ENCODE measurements around the gene PDZD4. TPM values are rescaled to one million over a fixed set of nuclear protein-coding genes. Genes with fewer than 3 reads are reported as not detected.
"Not testable (repeated sequence)": the region's sequence is repeated elsewhere in the genome, so short reads cannot be mapped to it uniquely, and the experiment has no call there.

Gene PDZD4
- total and polyA plus RNA-seq, 2 experiments from 2014 or later = not detected

GRCh38 chrX:153821066-153821465, 9.3 kb downstream of the PDZD4 start:
- Histone ChIP-seq H3K79me2 (ENCODE audit: insufficient read depth) (no peaks in the 10 kb centered on the region), H3K4me2 (ENCODE audit: unreplicated experiment) (no peak overlapping the region), H2AFZ (no peak overlapping the region), H3K4me3 (no peak overlapping the region), H3K9ac (no peak overlapping the region), H4K20me1 (ENCODE audit: insufficient read depth) (no peaks in the 10 kb centered on the region), H3K36me3 (ENCODE audit: low read depth) (no peaks in the 10 kb centered on the region), H3F3A (ENCODE audit: insufficient read depth) (no peaks in the 10 kb centered on the region), H3K27me3 (replicated peaks; ENCODE audit: insufficient read depth) (no peaks in the 10 kb centered on the region), H3K9me3 (ENCODE audit: low read depth) (no peaks in the 10 kb centered on the region), H3K9me2 (ENCODE audit: insufficient read depth) (no peaks in the 10 kb centered on the region), H3K27ac (no peak overlapping the region), H3K4me1 (ENCODE audit: insufficient read depth) (no peaks in the 10 kb centered on the region)
- no peak for DNase-seq
- 77 to 91% methylated on average over 3 to 8 of the region's 9 CpGs for WGBS, 2 experiments (ENCODE audit: low coverage in 1 of 2, low lambda C conversion rate in 2 of 2, missing lambda C conversion rate in 2 of 2)
- no peak for TF ChIP-seq EZH2phosphoT487 (IDR thresholded peaks at IDR 0.05; ENCODE audit: insufficient read depth, low read depth)
- no peak for TF ChIP-seq EZH2 (IDR thresholded peaks at IDR 0.05; ENCODE audit: insufficient read depth, poor library complexity, severe bottlenecking)
- in situ Hi-C loops (cut with MboI) = no loop called here

DNA sequence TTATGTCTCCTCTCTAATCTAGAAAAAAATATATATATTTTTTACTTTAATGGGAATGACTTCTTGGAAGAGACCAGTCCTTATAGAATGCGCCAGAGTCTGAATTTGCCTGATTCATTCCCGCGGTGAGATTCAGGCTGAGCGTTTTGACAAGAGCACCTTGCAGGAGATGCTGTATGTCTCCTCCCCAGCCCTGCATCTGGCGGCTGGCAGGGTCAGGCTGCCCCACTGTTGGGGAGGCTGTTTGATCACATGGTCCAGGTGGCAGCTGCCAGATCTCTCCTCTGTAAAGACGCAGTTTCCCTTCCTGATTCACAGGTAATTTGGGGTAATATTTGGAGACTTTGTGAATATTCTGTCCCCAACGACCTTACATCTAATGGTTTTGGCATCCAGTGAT, 9.7 kb downstream of the PDZD4 start:
- Histone ChIP-seq H3K9me2 (ENCODE audit: insufficient read depth) (no peaks in the 10 kb centered on the region), H3K27me3 (replicated peaks; ENCODE audit: insufficient read depth) (no peaks in the 10 kb centered on the region), H3K4me3 (no peak overlapping the region), H3F3A (ENCODE audit: insufficient read depth) (no peaks in the 10 kb centered on the region), H3K4me1 (ENCODE audit: insufficient read depth) (no peaks in the 10 kb centered on the region), H3K9me3 (ENCODE audit: low read depth) (no peaks in the 10 kb centered on the region), H4K20me1 (ENCODE audit: insufficient read depth) (no peaks in the 10 kb centered on the region), H3K36me3 (ENCODE audit: low read depth) (no peaks in the 10 kb centered on the region), H3K27ac (no peak overlapping the region), H2AFZ (no peak overlapping the region), H3K9ac (no peak overlapping the region), H3K79me2 (ENCODE audit: insufficient read depth) (no peaks in the 10 kb centered on the region), H3K4me2 (ENCODE audit: unreplicated experiment) (no peak overlapping the region)
- 58 to 74% methylated on average over 5 to 7 of the region's 7 CpGs for WGBS, 2 experiments (ENCODE audit: low coverage in 1 of 2, low lambda C conversion rate in 2 of 2, missing lambda C conversion rate in 2 of 2)
- TF ChIP-seq EZH2phosphoT487 (IDR thresholded peaks at IDR 0.05; ENCODE audit: insufficient read depth, low read depth) (no peak), EZH2 (IDR thresholded peaks at IDR 0.05; ENCODE audit: insufficient read depth, poor library complexity, severe bottlenecking) (no peak)
- no peak for DNase-seq
- in situ Hi-C loops (cut with MboI) = no loop called here

DNA sequence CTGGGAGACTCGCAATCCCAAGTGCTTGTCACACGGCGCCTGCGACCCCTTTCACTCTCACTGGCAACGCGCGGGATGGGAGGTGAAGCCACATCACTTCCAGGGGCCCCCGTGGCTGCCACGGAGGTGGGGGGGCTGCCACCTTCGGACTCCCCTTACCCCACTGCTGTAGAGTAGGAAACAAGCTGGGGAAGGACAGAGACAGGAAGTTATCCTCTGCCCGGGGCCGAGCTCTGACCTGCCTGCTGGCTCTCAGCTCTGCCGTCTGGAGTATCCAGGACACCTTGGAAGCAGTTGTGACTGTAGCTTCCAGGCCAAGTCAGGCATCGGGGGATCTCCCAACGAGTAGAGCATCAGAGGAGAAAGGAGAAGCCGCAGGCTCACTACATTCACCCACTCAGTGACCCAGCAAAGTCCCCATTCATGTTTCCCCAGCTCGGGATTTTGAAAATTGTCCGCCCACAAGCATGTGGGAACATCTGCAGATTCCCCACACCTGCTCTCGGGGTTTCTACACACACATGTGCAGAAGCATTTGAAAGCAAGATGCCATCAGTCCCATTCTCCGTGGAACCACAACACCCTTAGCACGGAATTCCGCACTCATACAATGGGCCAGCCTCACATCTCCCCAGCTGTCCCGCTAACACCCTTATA, 10.8 kb downstream of the PDZD4 start:
- H3F3A ChIP-seq (ENCODE audit: insufficient read depth) = no peaks in the 10 kb centered on the region
- H2AFZ ChIP-seq = peak overlapping the region; percentile 51
- H3K9ac ChIP-seq = 0 out of 2 replicates have a peak overlapping the region, but pooled peaks have one; percentile 21
- H3K9me3 ChIP-seq (ENCODE audit: low read depth) = no peaks in the 10 kb centered on the region
- H3K36me3 ChIP-seq (ENCODE audit: low read depth) = no peaks in the 10 kb centered on the region
- no peak overlapping the region for H3K27ac ChIP-seq
- peak overlapping the region; percentile 48 for H3K4me2 ChIP-seq (ENCODE audit: unreplicated experiment)
- 27 to 32% methylated on average over 21 to 22 of the region's 23 CpGs for WGBS, 2 experiments (ENCODE audit: low coverage in 1 of 2, low lambda C conversion rate in 2 of 2, missing lambda C conversion rate in 2 of 2)
- no peaks in the 10 kb centered on the region for H3K9me2 ChIP-seq (ENCODE audit: insufficient read depth)
- TF ChIP-seq EZH2 (IDR thresholded peaks at IDR 0.05; ENCODE audit: insufficient read depth, poor library complexity, severe bottlenecking) = no peak
- TF ChIP-seq EZH2phosphoT487 (IDR thresholded peaks at IDR 0.05; ENCODE audit: insufficient read depth, low read depth) = no peak
- peak overlapping the region; percentile 57 for H3K4me3 ChIP-seq
- no peaks in the 10 kb centered on the region for H3K79me2 ChIP-seq (ENCODE audit: insufficient read depth)
- no peak for DNase-seq
- no peaks in the 10 kb centered on the region for H3K4me1 ChIP-seq (ENCODE audit: insufficient read depth)
- in situ Hi-C loops (cut with MboI) = no loop called here
- no peaks in the 10 kb centered on the region for H3K27me3 ChIP-seq (replicated peaks; ENCODE audit: insufficient read depth)
- H4K20me1 ChIP-seq (ENCODE audit: insufficient read depth) = no peaks in the 10 kb centered on the region

- Histone ChIP-seq H4K20me1 (ENCODE audit: insufficient read depth) (no peaks in the 10 kb centered on the region), H3K27ac (no peak overlapping the region), H3K9me2 (ENCODE audit: insufficient read depth) (no peaks in the 10 kb centered on the region), H3K36me3 (ENCODE audit: low read depth) (no peaks in the 10 kb centered on the region), H3K27me3 (replicated peaks; ENCODE audit: insufficient read depth) (no peaks in the 10 kb centered on the region), H3K4me3 (peak overlapping the region; percentile 57), H3K9me3 (ENCODE audit: low read depth) (no peaks in the 10 kb centered on the region), H3K4me2 (ENCODE audit: unreplicated experiment) (peak overlapping the region; percentile 48), H3K79me2 (ENCODE audit: insufficient read depth) (no peaks in the 10 kb centered on the region), H3F3A (ENCODE audit: insufficient read depth) (no peaks in the 10 kb centered on the region), H3K9ac (0 out of 2 replicates have a peak overlapping the region, but pooled peaks have one; percentile 21), H2AFZ (peak overlapping the region; percentile 51), H3K4me1 (ENCODE audit: insufficient read depth) (no peaks in the 10 kb centered on the region)
- peak; percentile 43 for DNase-seq
- WGBS, 2 experiments (ENCODE audit: low coverage in 1 of 2, low lambda C conversion rate in 2 of 2, missing lambda C conversion rate in 2 of 2) = 21 to 29% methylated on average over 13 to 17 of the region's 67 CpGs
- no peak for TF ChIP-seq EZH2 (IDR thresholded peaks at IDR 0.05; ENCODE audit: insufficient read depth, poor library complexity, severe bottlenecking)
- no peak for TF ChIP-seq EZH2phosphoT487 (IDR thresholded peaks at IDR 0.05; ENCODE audit: insufficient read depth, low read depth)
- in situ Hi-C loops (cut with MboI) = no loop called here
Observed at GRCh38 chrX:153818571-153819383, 11.6 kb downstream of the PDZD4 start.

GRCh38 chrX:153818064-153818463, 12.3 kb downstream of the PDZD4 start:
- H3F3A ChIP-seq (ENCODE audit: insufficient read depth); DNase-seq; H3K27ac ChIP-seq; H3K36me3 ChIP-seq (ENCODE audit: low read depth); H3K4me3 ChIP-seq; H3K4me1 ChIP-seq (ENCODE audit: insufficient read depth); H3K9me2 ChIP-seq (ENCODE audit: insufficient read depth); H3K79me2 ChIP-seq (ENCODE audit: insufficient read depth); H2AFZ ChIP-seq; H3K4me2 ChIP-seq (ENCODE audit: unreplicated experiment); H3K27me3 ChIP-seq (replicated peaks; ENCODE audit: insufficient read depth); H4K20me1 ChIP-seq (ENCODE audit: insufficient read depth); H3K9me3 ChIP-seq (ENCODE audit: low read depth); H3K9ac ChIP-seq; in situ Hi-C loops (cut with MboI): not testable (repeated sequence)
- WGBS, 2 experiments (ENCODE audit: low coverage in 1 of 2, low lambda C conversion rate in 2 of 2, missing lambda C conversion rate in 2 of 2) = 91% methylated on average over 9 of the region's 9 CpGs

Measured in GM23248 (cell line).